Activated naive CD4-positive, alpha-beta T cell treated with anti-CD3 and anti-CD28 coated beads for 36 hours (primary cell): Measurements from ENCODE around the gene DYNC1H1. TPM values are rescaled to one million over a fixed set of nuclear protein-coding genes. Genes with fewer than 3 reads are reported as not detected.
A peak's percentile ranks its signal among the peaks of the same experiment; 100 is the strongest.
"Not testable (repeated sequence)": the region's sequence is repeated elsewhere in the genome, so short reads cannot be mapped to it uniquely, and the experiment has no call there.

Experiments
- CTCF ChIA-PET: fragments of 350-600 bp; sonication (Branson Sonifier 250); formaldehyde crosslinking; loops from one replicate; lab custom pipeline; 2021; ENCODE audit warnings: antibody characterized with exemption; lab: Charles Lee
- DNase-seq: peaks from one replicate; pipeline ENCODE4 v3.0.0-alpha.2; 2020
- H3K27ac Mint-ChIP-seq: one replicate; pipeline ENCODE4 v1.8.0; 2021; ENCODE audit warnings: mild to moderate bottlenecking, mixed read lengths
- H3K27me3 Mint-ChIP-seq: one replicate; pipeline ENCODE4 v1.8.0; 2021; ENCODE audit warnings: low read depth, mixed read lengths
- H3K36me3 Mint-ChIP-seq: one replicate; pipeline ENCODE4 v1.8.0; 2021; ENCODE audit warnings: low read depth, mixed read lengths
- H3K4me1 Mint-ChIP-seq: one replicate; pipeline ENCODE4 v1.8.0; 2021; ENCODE audit warnings: low read depth, mixed read lengths
- H3K4me3 Mint-ChIP-seq: one replicate; pipeline ENCODE4 v1.8.0; 2021; ENCODE audit warnings: mild to moderate bottlenecking, moderate library complexity, mixed read lengths
- H3K9me3 Mint-ChIP-seq: one replicate; pipeline ENCODE4 v1.8.0; 2021; ENCODE audit warnings: mixed read lengths
- intact Hi-C: fragments of 100-400 bp; cut with micrococcal nuclease; formaldehyde crosslinking; loops from one replicate; pipeline ENCODE4 v1.15.1; 2023
- total RNA-seq, 2 experiments: library from RNA; stranded (reverse); gene quantifications; one replicate each; pipeline ENCODE4 v1.2.3, GENCODE V29; 2021

The DYNC1H1 gene
- total RNA-seq, 2 experiments from 2014 or later, result 207 to 208 TPM

GRCh38 chr14:102064590-102064989, 100.2 kb downstream of the DYNC1H1 start:
- H3K9me3 Mint-ChIP-seq, H3K36me3 Mint-ChIP-seq, H3K4me1 Mint-ChIP-seq, H3K4me3 Mint-ChIP-seq, DNase-seq, H3K27ac Mint-ChIP-seq, intact Hi-C loops, H3K27me3 Mint-ChIP-seq: not testable (repeated sequence)
- CTCF ChIA-PET, result interaction anchor here (1.1 to 2.8 kb wide), 2 partner anchors 32 to 302 kb away, joined by 3 to 19 read pairs; no protein-coding TSS in a partner anchor

- no peak for DNase-seq
- Mint-ChIP-seq H3K36me3 (no peaks in the 10 kb centered on the region), H3K4me3 (no peak overlapping the region), H3K27me3 (no peaks in the 10 kb centered on the region), H3K27ac (no peak overlapping the region), H3K9me3 (no peaks in the 10 kb centered on the region), H3K4me1 (no peaks in the 10 kb centered on the region)
- CTCF ChIA-PET, result interaction anchor here (0.7 to 1.3 kb wide), 2 partner anchors 105 to 247 kb away, joined by 3 read pairs; no protein-coding TSS in a partner anchor
- intact Hi-C loops, result no loop called here
Observed at GRCh38 chr14:102066041-102066451, 101.7 kb downstream of the DYNC1H1 start.

- CTCF ChIA-PET, result no interaction called here
- DNase-seq, result no peak
- Mint-ChIP-seq H3K4me3 (no peak overlapping the region), H3K27ac (no peak overlapping the region), H3K27me3 (no peaks in the 10 kb centered on the region), H3K4me1 (peaks cover 5% of the 10 kb centered on the region), H3K9me3 (peaks cover 1% of the 10 kb centered on the region), H3K36me3 (peaks cover 7% of the 10 kb centered on the region)
- intact Hi-C loops, result no loop called here
Observed at GRCh38 chr14:102071283-102071998, 107.1 kb downstream of the DYNC1H1 start.

- DNase-seq, result no peak
- peaks cover 5% of the 10 kb centered on the region for H3K4me1 Mint-ChIP-seq
- intact Hi-C loops, result no loop called here
Observed at GRCh38 chr14:102074415-102074964, 110.1 kb downstream of the DYNC1H1 start.

GRCh38 chr14:102075155-102075554, 110.8 kb downstream of the DYNC1H1 start:
- Mint-ChIP-seq H3K4me1 (peaks cover 5% of the 10 kb centered on the region), H3K36me3 (peaks cover 17% of the 10 kb centered on the region), H3K9me3 (peaks cover 1% of the 10 kb centered on the region), H3K4me3 (no peak overlapping the region), H3K27ac (no peak overlapping the region), H3K27me3 (no peaks in the 10 kb centered on the region)
- CTCF ChIA-PET, result interaction anchor here (0.7 kb wide), 1 partner anchor 21 kb away, joined by 3 read pairs; no protein-coding TSS in a partner anchor
- DNase-seq, result no peak
- intact Hi-C loops, result no loop called here

More at GRCh38 chr14:102074415-102074964, 110.1 kb downstream of the DYNC1H1 start:
- CTCF ChIA-PET, result interaction anchor here (0.7 kb wide), 1 partner anchor 22 kb away, joined by 3 read pairs; no protein-coding TSS in a partner anchor
- no peaks in the 10 kb centered on the region for H3K27me3 Mint-ChIP-seq
- H3K36me3 Mint-ChIP-seq, result peaks cover 12% of the 10 kb centered on the region
- H3K27ac Mint-ChIP-seq, result no peak overlapping the region
- peaks cover 1% of the 10 kb centered on the region for H3K9me3 Mint-ChIP-seq
- no peak overlapping the region for H3K4me3 Mint-ChIP-seq

GRCh38 chr14:102077382-102077709, 113.0 kb downstream of the DYNC1H1 start:
- CTCF ChIA-PET, result interaction anchor here (0.6 to 1.4 kb wide), 3 partner anchors 82 to 238 kb away, joined by 4 read pairs; no protein-coding TSS in a partner anchor
- DNase-seq, result no peak
- Mint-ChIP-seq H3K4me3 (no peak overlapping the region), H3K9me3 (peaks cover 1% of the 10 kb centered on the region), H3K27me3 (no peaks in the 10 kb centered on the region), H3K36me3 (peaks cover 39% of the 10 kb centered on the region), H3K4me1 (peaks cover 21% of the 10 kb centered on the region), H3K27ac (no peak overlapping the region)
- intact Hi-C loops, result no loop called here

GRCh38 chr14:102078361-102078791, 114.0 kb downstream of the DYNC1H1 start:
- H3K9me3 Mint-ChIP-seq, H3K27ac Mint-ChIP-seq, intact Hi-C loops, H3K27me3 Mint-ChIP-seq, DNase-seq, H3K4me3 Mint-ChIP-seq, CTCF ChIA-PET: not testable (repeated sequence)
- Mint-ChIP-seq H3K36me3 (peaks cover 50% of the 10 kb centered on the region), H3K4me1 (peaks cover 31% of the 10 kb centered on the region)

GRCh38 chr14:102078831-102079699, 114.7 kb downstream of the DYNC1H1 start:
- no peak overlapping the region for H3K4me3 Mint-ChIP-seq
- intact Hi-C loops, result no loop called here
- CTCF ChIA-PET, result interaction anchor here (0.6 kb wide), 1 partner anchor 104 kb away, joined by 3 read pairs; no protein-coding TSS in a partner anchor
- peaks cover 56% of the 10 kb centered on the region for H3K36me3 Mint-ChIP-seq
- H3K4me1 Mint-ChIP-seq, result peaks cover 38% of the 10 kb centered on the region
- no peaks in the 10 kb centered on the region for H3K27me3 Mint-ChIP-seq
- H3K9me3 Mint-ChIP-seq, result peaks cover 1% of the 10 kb centered on the region
- peak overlapping the region; percentile 48 for H3K27ac Mint-ChIP-seq
- DNase-seq, result no peak

- CTCF ChIA-PET, result interaction anchor here (0.6 kb wide), 1 partner anchor 103 kb away, joined by 3 read pairs; no protein-coding TSS in a partner anchor
- H3K4me3 Mint-ChIP-seq, result no peak overlapping the region
- H3K4me1 Mint-ChIP-seq, result peaks cover 44% of the 10 kb centered on the region
- H3K27me3 Mint-ChIP-seq, result no peaks in the 10 kb centered on the region
- H3K9me3 Mint-ChIP-seq, result no peaks in the 10 kb centered on the region
- intact Hi-C loops, result no loop called here
- peak overlapping the region; percentile 48 for H3K27ac Mint-ChIP-seq
- peaks cover 56% of the 10 kb centered on the region for H3K36me3 Mint-ChIP-seq
- DNase-seq, result no peak
Observed at GRCh38 chr14:102079700-102079979, 115.3 kb downstream of the DYNC1H1 start.

- no peak for DNase-seq
- Mint-ChIP-seq H3K4me3 (no peak overlapping the region), H3K4me1 (peaks cover 52% of the 10 kb centered on the region), H3K27me3 (no peaks in the 10 kb centered on the region), H3K27ac (peak overlapping the region; percentile 66), H3K36me3 (peaks cover 64% of the 10 kb centered on the region), H3K9me3 (no peaks in the 10 kb centered on the region)
- CTCF ChIA-PET, result no interaction called here
- intact Hi-C loops, result no loop called here
Observed at GRCh38 chr14:102080183-102081080, 116.1 kb downstream of the DYNC1H1 start.

- DNase-seq, result no peak
- no peaks in the 10 kb centered on the region for H3K9me3 Mint-ChIP-seq
- H3K4me1 Mint-ChIP-seq, result peaks cover 53% of the 10 kb centered on the region
- H3K27ac Mint-ChIP-seq, result peak overlapping the region; percentile 95
- peaks cover 73% of the 10 kb centered on the region for H3K36me3 Mint-ChIP-seq
- intact Hi-C loops, result no loop called here
- H3K4me3 Mint-ChIP-seq, result no peak overlapping the region
- CTCF ChIA-PET, result interaction anchor here (0.6 kb wide), 1 partner anchor 36 kb away, joined by 4 read pairs; no protein-coding TSS in a partner anchor
- H3K27me3 Mint-ChIP-seq, result no peaks in the 10 kb centered on the region
Observed at GRCh38 chr14:102081231-102082080, 117.1 kb downstream of the DYNC1H1 start.
